ENCODE results near the gene TIGAR. TPM values are rescaled to one million over a fixed set of nuclear protein-coding genes. Genes with fewer than 3 reads are reported as not detected.

TIGAR gene
- total RNA-seq, 1 experiment from 2014 or later: 27.5 TPM

- H3K9ac ChIP-seq (ENCODE audit: extremely low read depth, insufficient read length, low read length): peak overlapping the region; percentile 83
- peaks cover 45% of the 10 kb centered on the region for H3K23me2 ChIP-seq (ENCODE audit: insufficient read length, low read depth, low read length, poor library complexity, severe bottlenecking)
- H3K79me1 ChIP-seq (ENCODE audit: insufficient read depth, low read depth, low read length, poor library complexity, severe bottlenecking): peaks cover 2% of the 10 kb centered on the region
- H3K4ac ChIP-seq (ENCODE audit: low read depth, low read length): no peak overlapping the region
- no peak overlapping the region for H3K23ac ChIP-seq (ENCODE audit: insufficient read length, low read depth, low read length)
- no peak overlapping the region for H2AK5ac ChIP-seq (ENCODE audit: insufficient read length, low read length)
- H3K4me1 ChIP-seq (ENCODE audit: insufficient read depth, low read length): peaks cover 9% of the 10 kb centered on the region
- H4K20me1 ChIP-seq (ENCODE audit: control insufficient read depth, insufficient read depth, insufficient read length): peaks cover 4% of the 10 kb centered on the region
- H3K27ac ChIP-seq (ENCODE audit: insufficient read length, low read depth, low read length): no peak overlapping the region
- no peak overlapping the region for H2AFZ ChIP-seq (ENCODE audit: low read length)
- no peak overlapping the region for H2BK20ac ChIP-seq (ENCODE audit: low read depth, low read length, poor library complexity, severe bottlenecking)
- no peak overlapping the region for H4K5ac ChIP-seq (ENCODE audit: insufficient read length, low read depth, low read length)
- TF ChIP-seq CTCF (conservative IDR thresholded peaks at IDR 0.05): no peak
- peak; percentile 46 for DNase-seq
- no peaks in the 10 kb centered on the region for H3K9me3 ChIP-seq (ENCODE audit: control insufficient read depth, low read depth, low read length)
- Mint-ChIP-seq H3K27me3 (ENCODE audit: low read depth) (peaks cover 45% of the 10 kb centered on the region), H3K4me1 (peaks cover 42 to 46% of the 10 kb centered on the region in 2 experiments), H3K4me3 (peak overlapping the region; percentile 88 to 98), H3K36me3 (ENCODE audit: insufficient read depth in 1 of 3, low read depth in 3 of 3) (peaks cover 42 to 46% (median 45%) of the 10 kb centered on the region in 3 experiments), H3K9me3 (peaks cover 2 to 3% of the 10 kb centered on the region in 2 experiments; a peak in 2 of 5 replicates), H3K27ac (peak overlapping the region; percentile 85 to 98 (median 95))
- H4K8ac ChIP-seq (replicated peaks; ENCODE audit: insufficient read length, low read depth, low read length): no peak overlapping the region
- H2BK12ac ChIP-seq (ENCODE audit: insufficient read length, low read depth, low read length): no peak overlapping the region
- peaks cover 20% of the 10 kb centered on the region for H3K79me2 ChIP-seq (ENCODE audit: insufficient read depth, low read length)
- no CpG with 5 or more reads among the region's 43 CpGs for WGBS (ENCODE audit: extremely low coverage, insufficient read length, low lambda C conversion rate)
- H2BK5ac ChIP-seq (ENCODE audit: insufficient read length, low read length): peak overlapping the region; percentile 3
- no peak overlapping the region for H3K56ac ChIP-seq (ENCODE audit: insufficient read length, low read depth, low read length)
- H4K91ac ChIP-seq (ENCODE audit: insufficient read length, low read depth, low read length): no peak overlapping the region
- peak overlapping the region; percentile 92; the same call in 1 of the 2 replicates for H3K14ac ChIP-seq (ENCODE audit: insufficient read depth, low read length)
- no peaks in the 10 kb centered on the region; the same call in 1 of the 2 replicates for H3K27me3 ChIP-seq (ENCODE audit: insufficient read depth, low read length)
- no peak overlapping the region for H2BK15ac ChIP-seq (ENCODE audit: low read depth, low read length)
- H3K18ac ChIP-seq (ENCODE audit: insufficient read length, low read depth, low read length): peak overlapping the region; percentile 88
- peak overlapping the region; percentile 89 for H2BK120ac ChIP-seq (ENCODE audit: low read depth, low read length, poor library complexity, severe bottlenecking)
- peak overlapping the region; percentile 77 for H3K4me2 ChIP-seq (ENCODE audit: insufficient read depth, insufficient read length, low read length)
- H3T11ph ChIP-seq (ENCODE audit: low read length): no peak overlapping the region
These were observed 45.8 kb upstream of the TIGAR start for GRCh38 chr12:4275016-4275869.
